HAP-1 (cell line): Measurements from ENCODE around the gene DHRS9.

Experiments
- DNase-seq, 2 experiments: peaks; one replicate each; pipeline ENCODE4 v3.0.0-alpha.2; 2016 to 2020; ENCODE audit warnings: low spot score in 2 of 2
- H3K27me3 ChIP-seq: fragments of 250-450 bp; sonication (Bioruptor Pico); 2 replicates; pipeline ENCODE4 v1.5.1; 2020; ENCODE audit warnings: low read depth, mild to moderate bottlenecking, moderate library complexity
- H3K36me3 ChIP-seq: fragments of 250-450 bp; sonication (Bioruptor Pico); replicated peaks from 2 replicates; pipeline ENCODE4 v1.5.1; 2020; ENCODE audit warnings: mild to moderate bottlenecking
- H3K4me1 ChIP-seq: fragments of 250-450 bp; sonication (Bioruptor Pico); 2 replicates; pipeline ENCODE4 v1.5.1; 2020; ENCODE audit warnings: mild to moderate bottlenecking
- H3K4me3 ChIP-seq: fragments of 250-450 bp; sonication (Bioruptor Pico); 2 replicates; pipeline ENCODE4 v1.5.1; 2020; ENCODE audit warnings: mild to moderate bottlenecking, moderate library complexity
- H3K9me3 ChIP-seq: fragments of 250-450 bp; sonication (Bioruptor Pico); 2 replicates; pipeline ENCODE4 v1.5.1; 2020; ENCODE audit warnings: mild to moderate bottlenecking, moderate library complexity
- in situ Hi-C: fragments of 300-500 bp; cut with MboI; formaldehyde crosslinking; loops from 3 replicates; pipeline ENCODE4 v1.14.3; 2020; ENCODE audit warnings: low sequenced_read_pairs, inconsistent platforms, mixed read lengths

DHRS9 gene

DNA sequence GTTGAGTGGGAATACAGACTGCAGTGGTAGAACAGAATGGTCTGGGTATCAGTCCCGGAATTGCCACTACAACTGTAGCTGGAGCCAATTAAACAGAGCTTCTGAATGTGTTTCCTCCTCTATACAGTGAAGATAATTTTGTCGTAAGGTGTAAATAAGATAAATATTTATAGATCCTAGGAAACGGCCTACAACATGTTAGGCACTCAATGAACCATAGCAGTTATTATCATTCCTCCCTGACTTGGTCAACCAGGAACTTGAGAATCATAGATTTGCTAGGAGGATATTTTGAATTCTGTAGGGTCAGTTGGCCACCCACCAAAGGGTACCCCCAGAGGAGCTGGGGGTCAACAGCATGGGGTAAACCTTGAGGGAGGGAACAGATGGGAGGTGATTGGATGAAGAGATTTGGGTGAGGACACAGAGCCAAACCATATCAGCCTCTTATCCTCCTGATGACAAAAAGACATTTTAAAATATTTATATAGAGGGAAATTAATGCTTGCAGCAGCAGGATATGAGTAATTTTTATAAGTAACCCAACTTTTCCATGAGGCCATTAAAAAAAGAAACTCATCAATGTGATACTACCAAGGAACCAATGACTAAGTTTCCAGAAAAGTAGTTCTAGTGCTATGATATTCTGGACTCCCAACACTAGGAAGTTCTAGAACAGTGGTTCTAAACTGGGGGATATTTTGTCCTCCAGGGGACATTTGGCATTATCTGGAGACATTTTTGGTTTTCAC lies 4.0 kb downstream of the DHRS9 start:
- in situ Hi-C loops, result no loop called here
- Histone ChIP-seq H3K4me1 (no peaks in the 10 kb centered on the region), H3K4me3 (no peak overlapping the region)

DNA sequence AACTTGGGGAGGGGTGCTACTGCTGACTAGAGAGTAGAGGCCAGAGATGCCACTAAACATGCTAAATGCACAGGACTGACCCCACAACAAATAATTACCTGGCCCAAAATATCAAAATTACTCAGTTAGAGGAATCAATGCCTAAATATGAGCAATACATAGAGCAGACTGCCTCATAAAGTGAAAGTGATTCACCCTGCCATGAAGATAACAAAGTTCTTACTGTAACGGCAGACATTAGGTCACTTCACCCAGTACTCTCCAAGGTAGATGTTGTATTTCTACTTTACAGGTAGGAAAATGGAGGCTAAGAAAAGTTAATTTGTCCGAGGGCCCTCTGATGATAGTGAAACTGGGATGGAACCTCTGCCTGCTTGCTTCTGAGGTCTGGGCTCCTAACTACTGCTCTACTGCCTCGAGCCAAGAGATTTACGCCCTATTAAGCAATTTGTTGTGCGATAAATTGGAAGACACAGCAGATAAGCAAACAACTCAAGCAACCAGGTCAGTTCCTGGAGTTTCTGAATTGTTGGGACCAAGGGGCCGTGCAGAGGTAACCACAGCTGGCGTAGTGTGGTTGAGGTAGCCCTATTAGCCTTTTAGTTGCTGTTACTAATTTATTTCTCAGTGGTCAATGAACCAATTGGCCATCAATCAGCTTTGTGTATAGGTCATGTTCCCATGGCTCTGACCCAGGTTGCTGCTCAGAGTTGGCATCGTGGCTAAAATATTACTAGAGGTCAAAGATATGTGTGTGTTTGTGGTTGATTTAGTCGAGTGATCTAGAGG lies 4.8 kb downstream of the DHRS9 start:
- H3K27me3 ChIP-seq, result peaks cover 16% of the 10 kb centered on the region
- no peak overlapping the region for H3K4me3 ChIP-seq
- no peaks in the 10 kb centered on the region for H3K36me3 ChIP-seq
- DNase-seq, result no peak
- H3K9me3 ChIP-seq, result no peaks in the 10 kb centered on the region
- in situ Hi-C loops, result no loop called here
- H3K4me1 ChIP-seq, result no peaks in the 10 kb centered on the region

More for the DNA sequence above, 4.0 kb downstream of the DHRS9 start:
- H3K9me3 ChIP-seq, result no peaks in the 10 kb centered on the region
- no peak for DNase-seq
- peaks cover 21% of the 10 kb centered on the region for H3K27me3 ChIP-seq
- no peaks in the 10 kb centered on the region for H3K36me3 ChIP-seq

DNA sequence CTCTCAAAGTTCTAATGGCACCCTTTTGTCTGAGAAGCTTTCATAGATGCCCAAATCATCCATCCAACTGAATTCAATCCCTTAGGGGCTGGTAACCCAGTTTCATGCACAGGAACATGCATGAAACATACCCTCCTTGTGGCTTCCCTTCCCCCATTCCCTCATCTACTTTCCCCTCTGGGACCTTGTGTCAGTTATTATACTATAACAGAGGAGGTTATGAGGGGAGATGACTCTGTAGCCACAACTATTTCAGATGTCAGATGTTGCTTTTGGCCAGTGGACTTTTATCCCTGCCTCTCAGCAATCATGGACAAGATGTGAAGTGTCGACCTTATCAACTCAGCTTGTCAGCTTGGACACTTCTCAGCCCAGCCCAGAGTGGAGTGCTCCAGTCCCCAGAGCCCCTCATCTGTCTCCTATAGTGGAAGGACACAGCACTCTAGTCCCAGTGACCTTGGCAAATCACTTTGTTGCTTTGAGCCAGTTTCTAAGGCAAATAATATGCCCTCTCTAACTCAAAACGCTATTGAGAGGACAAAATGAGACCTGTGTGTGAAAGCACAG lies 8.4 kb downstream of the DHRS9 start:
- no peak overlapping the region for H3K4me3 ChIP-seq
- no peaks in the 10 kb centered on the region for H3K36me3 ChIP-seq
- in situ Hi-C loops, result no loop called here
- H3K4me1 ChIP-seq, result no peaks in the 10 kb centered on the region
- no peak for DNase-seq
- H3K27me3 ChIP-seq, result peaks cover 13% of the 10 kb centered on the region; the same call in 1 of the 2 replicates
- no peaks in the 10 kb centered on the region for H3K9me3 ChIP-seq

GRCh38 chr2:169080250-169081069 lies 11.1 kb downstream of the DHRS9 start:
- Histone ChIP-seq H3K27me3 (peaks cover 13% of the 10 kb centered on the region; the same call in 1 of the 2 replicates), H3K9me3 (no peaks in the 10 kb centered on the region)
- DNase-seq, result no peak

DNA sequence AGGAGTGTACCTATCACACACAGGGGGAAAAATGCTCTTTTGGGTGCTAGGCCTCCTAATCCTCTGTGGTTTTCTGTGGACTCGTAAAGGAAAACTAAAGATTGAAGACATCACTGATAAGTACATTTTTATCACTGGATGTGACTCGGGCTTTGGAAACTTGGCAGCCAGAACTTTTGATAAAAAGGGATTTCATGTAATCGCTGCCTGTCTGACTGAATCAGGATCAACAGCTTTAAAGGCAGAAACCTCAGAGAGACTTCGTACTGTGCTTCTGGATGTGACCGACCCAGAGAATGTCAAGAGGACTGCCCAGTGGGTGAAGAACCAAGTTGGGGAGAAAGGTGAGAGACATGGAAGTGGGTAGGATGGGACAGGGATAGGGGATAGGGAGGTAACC lies 12.2 kb downstream of the DHRS9 start:
- no peak for DNase-seq
- H3K36me3 ChIP-seq, result no peaks in the 10 kb centered on the region
- H3K9me3 ChIP-seq, result no peaks in the 10 kb centered on the region
- H3K4me3 ChIP-seq, result no peak overlapping the region
- H3K27me3 ChIP-seq, result peaks cover 13% of the 10 kb centered on the region; the same call in 1 of the 2 replicates
- in situ Hi-C loops, result no loop called here
- H3K4me1 ChIP-seq, result no peaks in the 10 kb centered on the region

More at GRCh38 chr2:169080250-169081069, 11.1 kb downstream of the DHRS9 start:
- in situ Hi-C loops, result no loop called here
- Histone ChIP-seq H3K4me1 (no peaks in the 10 kb centered on the region), H3K4me3 (no peak overlapping the region), H3K36me3 (no peaks in the 10 kb centered on the region)

- H3K9me3 ChIP-seq, result no peaks in the 10 kb centered on the region
Measured at GRCh38 chr2:169082995-169083394, 13.6 kb downstream of the DHRS9 start.

DNA sequence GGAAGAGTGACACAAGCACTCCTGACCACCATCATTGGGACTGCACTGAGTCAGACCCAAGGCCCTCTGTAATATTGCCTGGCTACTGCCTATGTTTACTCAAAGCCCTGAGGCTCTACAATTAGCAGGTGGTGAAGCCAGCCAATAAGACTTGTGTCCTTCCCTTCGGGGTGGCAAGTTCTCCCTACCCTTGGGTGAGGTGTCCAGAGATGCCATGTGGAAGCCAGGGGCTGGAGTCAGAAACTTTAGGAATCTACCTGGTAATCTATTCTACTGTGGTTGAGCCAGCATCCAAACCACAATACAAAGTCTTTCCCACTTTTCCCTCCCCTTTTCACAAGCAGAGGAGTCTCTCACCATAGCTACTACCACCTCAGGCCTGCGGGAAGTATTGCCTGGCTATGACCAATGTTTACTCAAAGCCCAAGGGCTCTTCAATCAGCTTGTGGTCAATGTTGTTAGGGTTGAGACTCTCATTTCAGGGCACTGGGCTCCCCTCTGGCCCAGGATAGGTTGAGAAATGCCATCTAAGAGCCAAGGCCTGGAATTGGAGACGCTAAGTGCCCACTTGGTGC lies 17.6 kb downstream of the DHRS9 start:
- Histone ChIP-seq H3K9me3 (no peaks in the 10 kb centered on the region), H3K36me3 (no peaks in the 10 kb centered on the region), H3K4me3 (no peak overlapping the region), H3K27me3 (peaks cover 20% of the 10 kb centered on the region), H3K4me1 (no peaks in the 10 kb centered on the region)
- no peak for DNase-seq
- in situ Hi-C loops, result no loop called here

More at GRCh38 chr2:169082995-169083394, 13.6 kb downstream of the DHRS9 start:
- Histone ChIP-seq H3K27me3 (peaks cover 7% of the 10 kb centered on the region; the same call in 1 of the 2 replicates), H3K36me3 (no peaks in the 10 kb centered on the region), H3K4me3 (no peak overlapping the region), H3K4me1 (no peaks in the 10 kb centered on the region)
- no peak for DNase-seq
- in situ Hi-C loops, result no loop called here

GRCh38 chr2:169087757-169088379 lies 18.5 kb downstream of the DHRS9 start:
- Histone ChIP-seq H3K36me3 (no peaks in the 10 kb centered on the region), H3K4me1 (no peaks in the 10 kb centered on the region), H3K4me3 (no peak overlapping the region), H3K9me3 (0 out of 2 replicates have a peak, but pooled peaks cover under 1% of the 10 kb centered on the region), H3K27me3 (peaks cover 28% of the 10 kb centered on the region)
- in situ Hi-C loops, result no loop called here
- no peak for DNase-seq

DNA sequence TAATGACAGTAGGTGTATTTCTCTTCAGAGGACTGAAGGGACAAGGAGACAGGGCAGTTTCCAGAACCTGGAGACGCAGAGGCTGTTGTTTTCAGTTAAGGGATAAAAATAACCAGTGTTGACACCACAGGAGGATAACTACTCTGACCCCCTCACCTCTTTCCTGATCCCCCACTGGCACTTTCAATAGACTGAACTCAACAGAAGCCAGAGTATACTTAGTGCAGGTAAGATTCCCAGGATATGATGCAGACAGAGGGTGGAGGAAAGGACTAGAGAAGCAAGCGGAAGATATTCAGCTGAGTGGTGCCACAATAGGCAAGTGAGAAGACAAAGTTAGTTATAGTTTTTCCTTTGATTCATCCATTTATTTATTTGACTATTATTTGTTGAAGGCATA lies 19.8 kb downstream of the DHRS9 start:
- Histone ChIP-seq H3K4me1 (no peaks in the 10 kb centered on the region; the same call in 1 of the 2 replicates), H3K4me3 (no peak overlapping the region), H3K9me3 (0 out of 2 replicates have a peak, but pooled peaks cover 2% of the 10 kb centered on the region), H3K27me3 (peaks cover 34% of the 10 kb centered on the region), H3K36me3 (no peaks in the 10 kb centered on the region)
- DNase-seq, result no peak
- in situ Hi-C loops, result no loop called here

DNA sequence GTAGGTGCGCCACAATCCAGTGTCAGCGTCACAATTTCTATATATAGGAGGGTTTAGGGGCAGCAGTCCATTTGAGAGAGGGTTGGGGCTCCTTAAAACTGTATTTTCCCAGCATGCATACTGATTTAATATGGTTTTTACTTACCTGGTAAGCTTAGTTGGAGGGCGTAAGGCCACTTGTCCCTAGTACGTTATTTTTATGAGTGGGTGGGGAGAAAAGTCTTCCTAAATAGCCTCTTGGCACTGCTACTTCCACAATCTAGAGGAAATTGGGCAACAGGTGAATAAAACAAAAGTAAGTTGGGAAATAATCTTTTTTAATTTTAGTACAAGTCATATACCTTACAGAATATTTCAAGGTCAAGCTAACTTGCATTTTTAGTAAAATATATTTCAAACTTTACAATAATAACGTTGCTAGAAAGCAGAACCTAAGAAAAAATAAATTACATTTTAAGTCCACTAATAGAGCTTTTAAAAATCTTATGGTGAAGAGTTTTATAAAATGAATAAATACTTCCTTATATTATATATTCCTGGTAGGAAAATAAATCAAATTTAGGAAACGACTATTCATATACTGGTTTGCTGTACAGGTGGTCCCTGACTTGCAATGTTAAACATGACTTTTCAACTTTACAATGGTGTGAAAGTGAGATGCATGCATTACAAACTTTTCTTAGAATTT lies 20.9 kb downstream of the DHRS9 start:
- H3K4me3 ChIP-seq, result no peak overlapping the region
- in situ Hi-C loops, result no loop called here
- DNase-seq, result no peak
- no peaks in the 10 kb centered on the region for H3K36me3 ChIP-seq
- H3K4me1 ChIP-seq, result no peaks in the 10 kb centered on the region; the same call in 1 of the 2 replicates
- H3K9me3 ChIP-seq, result 0 out of 2 replicates have a peak, but pooled peaks cover 2% of the 10 kb centered on the region
- H3K27me3 ChIP-seq, result peaks cover 34% of the 10 kb centered on the region

DNA sequence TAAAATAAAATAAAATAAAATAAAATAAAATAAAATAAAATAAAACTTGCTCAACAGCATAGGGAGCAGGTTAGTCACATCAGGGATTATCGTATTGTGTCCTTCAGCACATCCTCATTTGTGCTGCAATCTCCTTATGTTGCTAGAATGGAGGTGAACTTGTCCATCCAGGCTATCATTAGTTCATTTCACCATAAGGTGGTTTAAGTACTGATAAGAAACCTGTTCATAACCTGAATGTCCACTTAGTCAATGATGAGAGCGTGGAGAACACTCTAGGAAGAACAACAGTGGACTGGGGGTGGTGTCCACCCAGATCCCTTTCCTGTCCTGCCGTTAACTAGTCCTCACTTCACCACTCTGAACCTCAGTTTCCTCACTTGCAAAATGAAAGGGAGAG lies 21.9 kb downstream of the DHRS9 start:
- no peak overlapping the region for H3K4me3 ChIP-seq
- in situ Hi-C loops, result no loop called here
- no peaks in the 10 kb centered on the region for H3K36me3 ChIP-seq
- peaks cover 42% of the 10 kb centered on the region for H3K27me3 ChIP-seq
- H3K9me3 ChIP-seq, result 0 out of 2 replicates have a peak, but pooled peaks cover 2% of the 10 kb centered on the region
- no peaks in the 10 kb centered on the region; the same call in 1 of the 2 replicates for H3K4me1 ChIP-seq
- DNase-seq, result no peak
